SK-MEL-5 (cell line): ENCODE measurements around the gene PPM1J. TPM values are rescaled to one million over a fixed set of nuclear protein-coding genes. Genes with fewer than 3 reads are reported as not detected.

ENCODE experiments used
- DNase-seq: peaks from one replicate; pipeline ENCODE4 v3.0.0-alpha.2; 2016; ENCODE audit warnings: low read depth, low spot score
- in situ Hi-C: cut with HindIII; loops from 2 replicates; pipeline ENCODE4 v1.10.0; 2016; ENCODE audit warnings: low sequenced_read_pairs, high pct_unique_total_duplicates, low pct_unique_long_range_greater_than_20kb
- total RNA-seq: library from RNA; depleted of rRNA; stranded (reverse); fragments of >200 nt; shearing (Covaris generic); gene quantifications from 2 replicates; pipeline ENCODE4 v1.2.3, GENCODE V29; 2014; rRNA removed

PPM1J gene
- total RNA-seq, 1 experiment from 2014 or later, result 0.40 TPM

DNA sequence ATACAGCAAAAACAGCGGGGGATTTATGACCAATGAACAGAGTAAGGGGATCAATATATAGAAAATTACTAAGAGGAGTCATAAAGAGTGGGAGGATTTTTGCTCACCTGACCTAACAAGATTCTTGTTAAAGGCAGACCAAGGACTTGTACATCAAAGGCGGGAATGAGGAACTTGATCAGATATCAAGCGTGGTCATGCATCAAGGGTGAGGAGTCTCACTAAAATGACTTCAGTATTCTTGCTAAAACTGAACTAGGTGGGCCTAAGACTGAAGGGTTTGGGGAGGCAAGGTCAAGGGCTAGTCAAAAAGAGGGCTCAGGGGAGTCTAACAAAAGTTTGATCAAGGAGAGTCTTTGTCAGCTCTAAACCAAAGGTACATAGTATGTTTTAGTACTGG lies 38.6 kb downstream of the PPM1J start:
- DNase-seq, result no peak
- in situ Hi-C loops, result no loop called here

DNA sequence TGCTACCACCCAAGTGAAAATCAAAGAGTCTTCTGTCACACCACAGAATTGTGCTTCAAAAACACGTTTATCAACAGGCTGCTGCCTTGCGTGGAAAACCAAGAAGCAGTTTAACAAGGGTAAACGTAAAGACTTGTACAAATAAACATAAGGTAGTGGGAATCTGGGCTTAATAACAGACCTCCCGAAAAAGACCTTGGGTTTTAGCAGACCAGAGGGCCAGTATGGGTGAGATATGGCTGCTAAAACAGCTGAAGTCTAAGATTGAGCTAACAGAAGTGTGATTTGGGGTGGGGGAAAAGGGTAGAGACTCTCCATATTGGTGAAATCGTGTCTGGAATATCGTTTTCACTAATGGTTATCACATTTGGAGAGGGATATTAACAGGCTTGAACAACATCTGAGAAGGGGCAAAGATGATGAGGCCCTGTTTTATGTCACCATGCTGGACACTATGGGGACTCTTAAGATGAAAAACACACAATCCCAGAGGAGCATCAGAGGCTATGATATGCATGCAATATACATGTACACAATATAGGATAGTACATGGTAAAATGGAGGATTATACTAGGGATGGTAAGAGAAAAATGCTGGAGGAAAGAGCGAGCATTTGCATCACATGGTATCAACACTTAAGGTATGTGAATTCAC lies 39.3 kb downstream of the PPM1J start:
- in situ Hi-C loops, result no loop called here
- no peak for DNase-seq

DNA sequence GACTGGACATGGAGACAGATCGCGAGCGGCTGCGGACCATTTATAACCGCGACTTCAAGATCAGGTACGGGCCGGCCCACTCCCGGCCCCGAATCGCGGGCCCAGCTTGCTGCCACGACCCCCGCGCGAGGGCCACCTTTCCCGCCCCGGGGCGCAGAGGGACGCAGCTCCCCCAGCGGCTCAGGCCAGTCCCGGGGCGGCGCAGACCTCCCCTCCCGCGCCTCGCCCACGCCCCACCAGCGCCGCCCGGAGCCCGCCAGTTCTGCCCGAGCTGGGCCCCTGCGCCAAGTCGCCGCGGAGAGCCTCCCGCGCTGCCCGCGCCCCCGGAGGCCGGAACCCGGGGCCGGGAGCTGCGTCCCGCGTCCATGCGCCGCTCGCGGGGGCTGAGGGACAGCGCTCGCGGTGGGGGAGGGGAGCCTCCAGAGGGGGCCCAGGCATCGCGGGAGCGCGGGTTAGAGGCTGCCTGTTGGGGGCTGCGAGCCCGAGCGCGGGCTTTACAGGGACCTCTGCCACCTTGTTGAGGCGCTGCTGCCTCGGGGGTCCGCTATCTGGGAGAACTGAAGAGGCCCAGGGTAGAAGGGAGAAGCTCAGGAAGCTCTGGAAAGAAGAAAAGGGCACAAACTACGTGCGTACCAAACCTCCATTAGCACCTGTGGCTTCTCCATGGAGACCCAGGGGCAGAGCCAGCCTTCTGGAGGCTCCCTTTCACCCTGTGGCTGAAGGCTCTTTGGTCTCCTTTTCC lies 40.0 kb downstream of the PPM1J start:
- in situ Hi-C loops, result no loop called here
- DNase-seq, result peak; percentile 8

DNA sequence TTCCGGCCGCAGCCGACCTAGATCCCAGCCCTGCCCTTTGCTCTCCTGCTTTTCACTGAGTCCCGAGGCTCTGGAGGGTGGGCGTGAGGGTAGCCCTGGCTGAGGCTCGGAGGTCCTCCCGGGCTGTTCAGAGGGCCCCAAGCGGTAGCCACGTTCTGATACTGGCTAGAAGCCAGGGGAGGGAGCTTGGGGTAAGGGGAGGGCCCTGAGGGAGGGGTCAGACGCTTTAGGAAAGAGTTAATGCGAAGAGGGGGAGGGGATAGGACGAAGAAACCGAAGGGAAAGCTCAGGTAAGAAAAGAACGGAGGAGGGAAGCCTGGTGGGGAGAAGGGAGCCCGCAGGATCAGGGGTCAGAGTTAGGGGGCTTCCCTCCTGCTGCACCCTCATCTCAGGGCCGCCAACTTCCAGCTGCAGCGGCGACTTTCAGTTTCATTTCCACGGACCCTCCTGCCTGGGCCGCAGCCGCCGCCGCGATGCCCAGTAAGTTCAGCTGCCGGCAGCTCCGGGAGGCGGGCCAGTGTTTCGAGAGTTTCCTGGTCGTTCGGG lies 40.6 kb downstream of the PPM1J start, which contains the start of gene MOV10:
MOV10 (plus strand) TSS at position 220 of the 546 bp plus-strand sequence; CDS start at position 474, 254 bp downstream.
- DNase-seq, result peak; percentile 77
- in situ Hi-C loops, result no loop called here

DNA sequence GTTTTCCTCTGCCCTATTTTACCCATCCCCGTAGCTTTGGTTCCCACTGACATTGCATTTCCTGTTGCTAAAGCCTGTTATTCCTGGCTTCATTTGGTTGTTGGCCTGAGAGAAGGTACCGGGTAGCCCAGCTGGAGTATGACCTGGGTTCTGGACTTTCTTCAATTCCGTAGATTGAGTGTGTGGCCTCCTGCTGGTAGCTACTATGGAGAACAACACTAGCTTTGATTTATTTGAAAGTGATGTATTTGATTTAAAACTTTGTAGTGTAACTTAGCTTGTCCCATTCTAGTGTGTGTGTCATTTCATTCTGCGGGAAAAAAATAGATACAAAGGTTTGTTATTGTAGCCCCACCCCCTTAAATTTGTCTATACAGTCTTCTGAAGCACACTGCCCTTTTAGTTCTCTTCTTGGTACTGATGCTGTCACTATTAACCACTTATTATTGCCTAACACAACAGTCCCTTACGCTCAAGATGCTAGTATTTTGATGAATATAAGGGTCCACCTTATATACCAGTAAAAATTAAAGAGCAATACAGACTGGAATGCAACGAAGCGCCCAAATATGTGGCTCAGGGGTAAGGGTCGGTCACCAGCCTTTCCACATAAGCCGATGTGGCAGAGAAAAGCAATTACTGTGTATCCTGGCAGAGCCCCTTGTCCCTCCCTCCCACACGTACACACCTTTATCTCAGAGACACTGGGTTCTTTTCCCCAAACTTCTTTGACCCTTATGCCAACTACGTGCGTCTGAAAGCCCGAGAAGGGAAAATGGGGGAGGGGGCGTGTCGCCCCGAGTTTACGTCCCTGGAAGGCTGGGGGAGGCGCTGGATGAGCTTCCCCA lies 41.3 kb downstream of the PPM1J start:
- peak; percentile 53 for DNase-seq
- in situ Hi-C loops, result no loop called here

DNA sequence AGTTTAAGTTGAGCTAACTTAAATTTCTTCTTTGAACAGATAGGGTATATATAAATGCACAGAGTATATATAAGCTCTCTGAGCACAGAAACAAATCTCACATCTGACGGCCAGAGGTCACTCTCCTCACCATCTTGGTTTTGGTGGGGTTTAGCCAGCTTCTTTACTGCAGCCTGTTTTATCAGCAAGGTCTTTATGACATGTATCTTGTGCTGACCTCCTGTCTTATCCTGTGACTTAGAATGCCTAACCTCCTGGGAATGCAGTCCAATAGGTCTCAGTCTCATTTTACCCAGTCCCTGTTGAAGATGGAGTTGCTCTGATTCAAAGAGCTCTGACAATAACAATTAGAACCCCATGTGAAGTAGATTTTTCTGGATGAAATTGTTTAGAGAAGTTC lies 42.3 kb downstream of the PPM1J start:
- in situ Hi-C loops, result no loop called here

DNA sequence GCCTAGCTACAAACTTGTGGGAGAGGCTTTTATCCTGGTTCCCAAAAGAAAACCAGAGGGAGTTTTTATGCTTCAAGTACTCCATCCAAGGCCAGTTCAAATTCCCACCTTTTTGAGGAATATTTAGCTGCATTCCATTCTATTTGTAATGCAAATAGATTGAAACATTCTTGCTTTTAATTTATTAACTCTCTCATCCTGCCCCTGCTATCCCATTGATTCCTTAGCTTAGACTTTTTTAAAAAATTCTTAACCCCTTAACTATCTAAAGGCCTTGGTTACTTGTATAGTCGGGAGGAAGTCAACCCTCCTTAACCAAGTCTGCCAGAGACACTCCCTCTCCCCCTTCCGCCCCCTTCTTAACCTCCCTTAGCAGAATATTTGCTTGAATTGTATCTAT lies 43.1 kb downstream of the PPM1J start:
- no peak for DNase-seq
- in situ Hi-C loops, result no loop called here

More for the DNA sequence above, 42.3 kb downstream of the PPM1J start:
- DNase-seq, result peak; percentile 45

DNA sequence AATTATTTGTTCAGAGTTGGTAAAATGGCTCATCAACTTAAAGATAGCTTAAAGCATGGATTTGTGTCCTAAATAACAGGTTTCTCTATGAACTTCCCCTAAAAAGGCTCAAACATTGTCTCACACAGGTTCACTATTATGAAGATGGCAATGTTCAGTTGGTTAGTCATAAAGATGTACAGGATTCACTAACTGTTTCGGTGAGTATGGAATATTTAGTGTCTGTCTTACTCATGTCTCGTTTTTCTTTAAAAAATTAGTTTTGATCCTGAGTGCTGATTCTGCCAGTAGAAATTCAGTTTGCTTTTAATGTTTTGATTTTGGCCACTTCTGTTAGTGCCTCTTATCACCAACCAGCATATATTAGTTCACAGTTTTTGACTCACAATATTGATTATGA lies 48.2 kb downstream of the PPM1J start:
- DNase-seq, result no peak
- in situ Hi-C loops, result no loop called here

DNA sequence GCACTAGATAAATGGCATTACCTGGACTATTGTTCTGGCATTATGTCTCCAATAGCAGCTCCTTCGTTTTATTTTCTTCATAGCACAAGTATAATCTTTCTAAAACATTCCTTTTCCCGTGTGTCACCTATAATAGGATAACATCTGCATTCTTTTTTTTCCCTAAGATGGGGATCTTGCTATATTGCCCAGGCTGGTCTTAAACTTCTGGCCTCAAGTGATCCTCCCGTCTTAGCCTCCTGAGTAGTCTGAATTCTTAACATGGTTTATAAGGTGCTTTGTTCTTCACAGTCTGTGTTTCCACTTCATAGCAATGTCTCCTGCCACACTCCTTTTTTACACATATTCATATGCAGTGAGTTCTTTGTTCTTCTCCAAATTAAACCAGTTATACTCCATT lies 49.3 kb downstream of the PPM1J start:
- DNase-seq, result no peak
- in situ Hi-C loops, result no loop called here

Other genes with a start within 250 kb of the PPM1J start
- gene WNT2B, start 206.4 kb downstream of the PPM1J start, total RNA-seq, result 0.13 and 0.37 TPM in 2 replicates
- gene ST7L, start 96.2 kb downstream of the PPM1J start, total RNA-seq, result 23.8 and 28.2 TPM in 2 replicates
- 137 and 146 TPM in 2 replicates for gene CAPZA1, start 95.5 kb downstream of the PPM1J start, total RNA-seq
- gene MOV10, start 40.7 kb downstream of the PPM1J start, total RNA-seq, result 29.1 TPM in 2 replicates
- gene RHOC, start 8.2 kb downstream of the PPM1J start, total RNA-seq, result 100 and 125 TPM in 2 replicates
- gene SLC16A1, start 240.9 kb upstream of the PPM1J start, total RNA-seq, result 73.6 and 74.7 TPM in 2 replicates